NB4 (cell line): ENCODE results near the gene LGR4.

Source experiments
- CTCF ChIP-seq: IDR thresholded peaks from one replicate; pipeline ENCODE4 v1.5.1; 2012; ENCODE audit warnings: low read depth, low read length
- MYC ChIP-seq: IDR thresholded peaks from 2 replicates; pipeline ENCODE4 v1.6.1; 2011; ENCODE audit warnings: low read depth, low read length
- POLR2A ChIP-seq: IDR thresholded peaks from 2 replicates; pipeline ENCODE4 v1.6.1; 2011; ENCODE audit warnings: mild to moderate bottlenecking; ENCODE audit not compliant: insufficient read length; ENCODE audit errors: extremely low read depth
- TF ChIP-seq, protein P1 (sequence below): IDR thresholded peaks from 2 replicates; pipeline ENCODE4 v1.6.1; 2011; ENCODE audit warnings: low read depth, low read length

DNA sequence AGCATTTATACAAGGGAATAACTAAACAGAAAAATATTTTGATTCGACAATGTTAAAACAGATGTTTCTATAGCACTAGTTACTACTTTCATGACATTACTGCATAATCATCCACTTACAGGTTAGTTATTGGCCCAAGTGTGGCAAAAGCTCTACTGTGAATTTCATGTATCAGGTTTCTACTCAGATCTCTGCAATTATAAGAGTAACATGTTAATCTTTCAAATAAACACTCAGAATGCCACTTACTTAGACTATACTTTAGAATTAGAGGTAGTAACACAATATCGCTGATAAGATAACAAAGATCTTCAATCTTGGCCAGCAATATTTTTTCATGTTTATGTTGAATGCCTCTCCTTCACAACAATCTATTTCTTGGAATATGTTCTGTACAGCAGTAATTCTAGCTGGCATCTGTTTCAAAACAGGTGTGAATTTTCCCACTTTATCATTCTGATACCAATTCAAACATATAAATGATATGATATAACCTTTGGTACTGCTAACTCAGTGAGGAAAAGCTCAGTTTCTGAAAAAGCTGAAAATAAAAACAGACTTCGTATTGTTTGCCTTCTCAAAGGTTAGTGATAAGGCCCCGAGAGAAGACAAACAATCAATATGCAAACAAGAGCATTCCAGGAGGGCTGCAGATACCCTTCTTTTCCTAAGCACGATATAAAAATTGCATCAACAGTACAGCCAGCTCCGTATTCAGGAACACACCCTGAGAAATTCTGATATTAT lies 98.6 kb downstream of the LGR4 start:
- TF ChIP-seq CTCF (no peak), POLR2A (no peak), MYC (no peak)
- TF ChIP-seq, protein P1, sequence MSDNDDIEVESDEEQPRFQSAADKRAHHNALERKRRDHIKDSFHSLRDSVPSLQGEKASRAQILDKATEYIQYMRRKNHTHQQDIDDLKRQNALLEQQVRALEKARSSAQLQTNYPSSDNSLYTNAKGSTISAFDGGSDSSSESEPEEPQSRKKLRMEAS = no peak
